Stomach (tissue), 9 donors: ENCODE data around the gene GATA3. TPM values are rescaled to one million over a fixed set of nuclear protein-coding genes. Genes with fewer than 3 reads are reported as not detected.
A peak's percentile ranks its signal among the peaks of the same experiment; 100 is the strongest.

ENCODE experiments used
- DNase-seq, 2 donors: peaks; one replicate each; pipeline versions ENCODE4 v3.0.0 to v3.0.0-alpha.2; 2013 to 2019
- H3K27ac ChIP-seq, 5 donors: fragments of 200-600 bp in 4 of 5; sonication (generic) in 4 of 5; one replicate each; pipeline ENCODE4 v1.5.1; 2013 to 2019; ENCODE audit warnings: mild to moderate bottlenecking in 1 of 5, moderate library complexity in 1 of 5
- H3K27me3 ChIP-seq, 3 donors: fragments of 200-600 bp; sonication (generic); one replicate each; pipeline ENCODE4 v1.5.1; 2017 to 2019; ENCODE audit warnings: mixed run types in 1 of 3
- H3K36me3 ChIP-seq, 4 donors: fragments of 200-600 bp; sonication (generic); 1 replicate in 3 of 4; 2 replicates in 1 of 4; pipeline ENCODE4 v1.5.1; 2016 to 2019
- H3K4me1 ChIP-seq, 4 donors: fragments of 200-600 bp; sonication (generic); one replicate each; pipeline ENCODE4 v1.5.1; 2016 to 2019
- H3K4me3 ChIP-seq, 4 donors: fragments of 200-600 bp; sonication (generic) in 3 of 4; one replicate each; pipeline ENCODE4 v1.5.1; 2016 to 2019; ENCODE audit warnings: mild to moderate bottlenecking in 1 of 4
- H3K9me3 ChIP-seq, 4 donors: fragments of 200-600 bp; sonication (generic); one replicate each; pipeline ENCODE4 v1.5.1; 2016 to 2019
- CTCF ChIP-seq, 7 experiments: fragments of 450-650 bp in 4 of 7; fragments of 200-600 bp in 3 of 7; sonication (generic) in 3 of 7; IDR thresholded peaks; one replicate each; pipeline ENCODE4 v1.5.1; 2016 to 2019; ENCODE audit warnings: antibody characterized with exemption in 7 of 7, control low read depth in 2 of 7, mild to moderate bottlenecking in 1 of 7
- EP300 ChIP-seq: sonication (generic); formaldehyde crosslinking; IDR thresholded peaks from one replicate; pipeline ENCODE4 v1.6.1; 2017; ENCODE audit warnings: antibody characterized with exemption
- POLR2A ChIP-seq, 4 donors: fragments of 450-650 bp; IDR thresholded peaks; one replicate each; pipeline ENCODE4 v1.6.1; 2016; ENCODE audit warnings: antibody characterized with exemption in 4 of 4, control low read depth in 2 of 4, mild to moderate bottlenecking in 1 of 4, moderate library complexity in 1 of 4
- POLR2AphosphoS5 ChIP-seq, 3 donors: sonication (generic); formaldehyde crosslinking; IDR thresholded peaks; one replicate each; pipeline ENCODE4 v1.6.1; 2016; ENCODE audit warnings: antibody characterized with exemption in 3 of 3
- WGBS, 5 donors: extraction: QIAGEN DNeasy Blood & Tissue Kit in 3 of 5; methylation state at CpG; one replicate each; pipeline versions ENCODE4 v1.1.5 to v1.1.7; 2013 to 2018; 5-methylcytosine and 5-hydroxymethylcytosine counted together
- intact Hi-C: fragments of 100-400 bp; cut with DNase I; formaldehyde crosslinking; loops from one replicate; pipeline ENCODE4 v1.15.1; 2023; ENCODE audit warnings: low total_unique reads
- polyA plus RNA-seq, 3 donors: library from polyadenylated mRNA; stranded (reverse); fragments of 200-250 nt; gene quantifications; one replicate each; pipeline ENCODE4 v1.2.3, GENCODE V29; 2013
- total RNA-seq, 5 donors: library from RNA; depleted of rRNA; stranded (reverse); fragments of >200 nt; gene quantifications; one replicate each; pipeline versions ENCODE4 v1.1.0 to v1.2.3, GENCODE V29; 2014 to 2016
- donor health status: healthy with polysubstance abuse.
- donor health status: Bipolar disorder and iron deficiency.
- donor health status: healthy.

The GATA3 gene
- total and polyA plus RNA-seq, 8 donors: 0.12 to 1.2 (median 0.18) TPM; not detected in 2

GRCh38 chr10:8063935-8064334 is 9.4 kb downstream of the GATA3 start:
- Histone ChIP-seq H3K27ac (no peak overlapping the region), H3K36me3 (no peaks in the 10 kb centered on the region), H3K27me3 (peaks cover 0 to 73% (median 15%) of the 10 kb centered on the region in 3 donors), H3K4me1 (no peaks in the 10 kb centered on the region), H3K9me3 (no peaks in the 10 kb centered on the region), H3K4me3 (no peak overlapping the region)
- WGBS, 5 donors: 33 to 53% (median 42%) methylated on average over 13 of the region's 13 CpGs
- intact Hi-C loops: no loop called here
- DNase-seq: no peak
- TF ChIP-seq EP300 (no peak), POLR2AphosphoS5 (IDR thresholded peaks at IDR 0.05) (no peak), CTCF (IDR thresholded peaks at IDR 0.05) (no peak), POLR2A (IDR thresholded peaks at IDR 0.05) (no peak)

GRCh38 chr10:8064436-8064835 is 9.9 kb downstream of the GATA3 start:
- WGBS, 5 donors: 55 to 67% (median 60%) methylated on average over 5 of the region's 5 CpGs
- Histone ChIP-seq H3K4me1 (no peaks in the 10 kb centered on the region), H3K27me3 (peaks cover 0 to 68% (median 12%) of the 10 kb centered on the region in 3 donors), H3K9me3 (no peaks in the 10 kb centered on the region), H3K4me3 (no peak overlapping the region), H3K27ac (no peak overlapping the region), H3K36me3 (no peaks in the 10 kb centered on the region)
- TF ChIP-seq POLR2AphosphoS5 (IDR thresholded peaks at IDR 0.05) (no peak), CTCF (IDR thresholded peaks at IDR 0.05) (no peak), POLR2A (IDR thresholded peaks at IDR 0.05) (no peak), EP300 (no peak)
- DNase-seq: no peak
- intact Hi-C loops: no loop called here

- TF ChIP-seq POLR2AphosphoS5 (IDR thresholded peaks at IDR 0.05): no peak
- TF ChIP-seq EP300: no peak
- TF ChIP-seq CTCF (IDR thresholded peaks at IDR 0.05): no peak
- no peak for TF ChIP-seq POLR2A (IDR thresholded peaks at IDR 0.05)
- H3K36me3 ChIP-seq: no peaks in the 10 kb centered on the region
- no peaks in the 10 kb centered on the region for H3K9me3 ChIP-seq
- peak in 1 of 2 donors; percentile 34 for DNase-seq
- H3K4me1 ChIP-seq: no peaks in the 10 kb centered on the region
- intact Hi-C loops: no loop called here
- no peak overlapping the region for H3K27ac ChIP-seq
- H3K27me3 ChIP-seq: peaks cover 0 to 59% (median 11%) of the 10 kb centered on the region in 3 donors
- 23 to 40% (median 28%) methylated on average over 2 of the region's 2 CpGs for WGBS, 5 donors
- no peak overlapping the region for H3K4me3 ChIP-seq
These were observed 11.2 kb downstream of the GATA3 start for GRCh38 chr10:8065651-8066050.

GRCh38 chr10:8066124-8066523 is 11.6 kb downstream of the GATA3 start:
- Histone ChIP-seq H3K27me3 (peaks cover 0 to 57% (median 8%) of the 10 kb centered on the region in 3 donors), H3K9me3 (no peaks in the 10 kb centered on the region), H3K4me3 (no peak overlapping the region), H3K36me3 (no peaks in the 10 kb centered on the region), H3K4me1 (no peaks in the 10 kb centered on the region), H3K27ac (no peak overlapping the region)
- WGBS, 5 donors: 63 to 84% (median 76%) methylated on average over 1 of the region's 1 CpG
- TF ChIP-seq EP300 (no peak), POLR2AphosphoS5 (IDR thresholded peaks at IDR 0.05) (no peak), CTCF (IDR thresholded peaks at IDR 0.05) (no peak), POLR2A (IDR thresholded peaks at IDR 0.05) (no peak)
- intact Hi-C loops: no loop called here
- no peak for DNase-seq
